Spleen (tissue), 11 donors: Measurements from ENCODE around the gene TRIM10. TPM values are rescaled to one million over a fixed set of nuclear protein-coding genes. Genes with fewer than 3 reads are reported as not detected.

Experiments used
- DNase-seq: peaks from one replicate; pipeline ENCODE4 v3.0.0-alpha.2; 2020
- H3K27ac ChIP-seq, 8 donors: fragments of 200-600 bp; sonication (generic) in 7 of 8; 1 replicate in 4 of 8; 2 replicates in 4 of 8; pipeline versions ENCODE4 v1.5.0 to v1.8.0; 2016 to 2021; ENCODE audit warnings: inconsistent platforms in 4 of 8, mild to moderate bottlenecking in 4 of 8, moderate library complexity in 1 of 8
- H3K27me3 ChIP-seq, 7 donors: fragments of 200-600 bp; sonication (generic) in 6 of 7; replicated peaks in 1 of 7; 1 replicate in 4 of 7; 2 replicates in 3 of 7; pipeline versions ENCODE4 v1.5.0 to v1.8.0; 2016 to 2021; ENCODE audit warnings: inconsistent platforms in 3 of 7, mild to moderate bottlenecking in 1 of 7
- H3K36me3 ChIP-seq, 6 donors: fragments of 200-600 bp; sonication (generic) in 5 of 6; 1 replicate in 4 of 6; 2 replicates in 2 of 6; pipeline versions ENCODE4 v1.5.0 to v1.8.0; 2016 to 2021; ENCODE audit warnings: inconsistent platforms in 2 of 6
- H3K4me1 ChIP-seq, 6 donors: fragments of 200-600 bp; sonication (generic) in 5 of 6; 1 replicate in 3 of 6; 2 replicates in 3 of 6; pipeline versions ENCODE4 v1.5.0 to v1.8.0; 2016 to 2021; ENCODE audit warnings: inconsistent platforms in 3 of 6
- H3K4me3 ChIP-seq, 8 donors: fragments of 200-600 bp; sonication (generic) in 7 of 8; 1 replicate in 4 of 8; 2 replicates in 4 of 8; pipeline versions ENCODE4 v1.5.0 to v1.8.0; 2016 to 2021; ENCODE audit warnings: inconsistent platforms in 4 of 8, mild to moderate bottlenecking in 4 of 8, moderate library complexity in 2 of 8
- H3K9me3 ChIP-seq, 8 donors: fragments of 200-600 bp; sonication (generic) in 7 of 8; 1 replicate in 4 of 8; 2 replicates in 4 of 8; pipeline versions ENCODE4 v1.5.0 to v1.8.0; 2016 to 2021; ENCODE audit warnings: inconsistent platforms in 4 of 8
- POLR2A ChIP-seq, 3 donors: fragments of 450-650 bp; IDR thresholded peaks; one replicate each; pipeline ENCODE4 v1.5.1; 2017; ENCODE audit warnings: antibody characterized with exemption in 3 of 3, mild to moderate bottlenecking in 1 of 3
- POLR2AphosphoS5 ChIP-seq, 3 donors: sonication (generic); formaldehyde crosslinking; IDR thresholded peaks; one replicate each; pipeline ENCODE4 v1.5.1; 2017; ENCODE audit warnings: antibody characterized with exemption in 3 of 3
- WGBS, 5 donors: extraction: QIAGEN DNeasy Blood & Tissue Kit in 3 of 5; methylation state at CpG; one replicate each; pipeline versions ENCODE4 v1.1.5 to v1.1.7; 2013 to 2018; 5-methylcytosine and 5-hydroxymethylcytosine counted together
- intact Hi-C: fragments of 100-400 bp; cut with DNase I; formaldehyde crosslinking; loops from one replicate; pipeline ENCODE4 v1.15.0; 2023; ENCODE audit warnings: low total_unique reads
- polyA plus RNA-seq, 3 donors: library from polyadenylated mRNA; stranded (reverse); fragments of 200-250 nt; gene quantifications; one replicate each; pipeline ENCODE4 v1.2.1, GENCODE V29; 2013
- total RNA-seq, 7 donors: library from RNA; depleted of rRNA in 3 of 7; stranded (reverse); fragments of >200 nt in 3 of 7; fragmentation: NEBNext Ultra II Directional in 4 of 7; extraction: Animal tissue kit (Norgen Biotek cat#: 25700) in 4 of 7; gene quantifications; one replicate each; pipeline versions ENCODE4 v1.1.0 to v1.2.1, GENCODE V29; 2016 to 2021
- TF ChIP-seq, protein P1 (sequence below), 11 experiments: fragments of 200-600 bp in 7 of 11; fragments of 450-650 bp in 4 of 11; sonication (generic) in 4 of 11; IDR thresholded peaks in 8 of 11; conservative IDR thresholded peaks in 3 of 11; 1 replicate in 7 of 11; 2 replicates in 4 of 11; pipeline versions ENCODE4 v1.4.0 to v1.8.0; 2016 to 2021; ENCODE audit warnings: antibody characterized with exemption in 11 of 11, inconsistent platforms in 4 of 11, mild to moderate bottlenecking in 1 of 11
- donor health status: healthy with polysubstance abuse.
- donor health status: DM: no; HTN: no; CAD: no; lungs with moderate emphysema.
- donor health status: DM: no; HTN: no; CAD: no.
- donor health status: Bipolar disorder and iron deficiency.
- donor health status: healthy.
- donor health status: DM: no; HTN: no; CAD: no.
- donor health status: DM: yes; HTN: yes; CAD: no.

The TRIM10 gene
- total and polyA plus RNA-seq, 10 donors: 0.06 to 4.9 (median 1.1) TPM; not detected in 2

GRCh38 chr6:30154061-30154460 is 7.0 kb downstream of the TRIM10 start:
- Histone ChIP-seq H3K4me3 (no peak overlapping the region), H3K4me1 (peaks cover 0 to 28% (median 12%) of the 10 kb centered on the region in 6 donors), H3K27me3 (peaks cover 0 to 14% (median 0%) of the 10 kb centered on the region in 7 donors), H3K9me3 (no peaks in the 10 kb centered on the region), H3K36me3 (no peaks in the 10 kb centered on the region), H3K27ac (no peak overlapping the region)
- intact Hi-C loops: no loop called here
- DNase-seq: no peak
- WGBS, 5 donors: 90 to 94% (median 92%) methylated on average over 16 to 17 of the region's 17 CpGs
- TF ChIP-seq POLR2A (IDR thresholded peaks at IDR 0.05) (no peak), POLR2AphosphoS5 (IDR thresholded peaks at IDR 0.05) (no peak)
- TF ChIP-seq, protein P1, sequence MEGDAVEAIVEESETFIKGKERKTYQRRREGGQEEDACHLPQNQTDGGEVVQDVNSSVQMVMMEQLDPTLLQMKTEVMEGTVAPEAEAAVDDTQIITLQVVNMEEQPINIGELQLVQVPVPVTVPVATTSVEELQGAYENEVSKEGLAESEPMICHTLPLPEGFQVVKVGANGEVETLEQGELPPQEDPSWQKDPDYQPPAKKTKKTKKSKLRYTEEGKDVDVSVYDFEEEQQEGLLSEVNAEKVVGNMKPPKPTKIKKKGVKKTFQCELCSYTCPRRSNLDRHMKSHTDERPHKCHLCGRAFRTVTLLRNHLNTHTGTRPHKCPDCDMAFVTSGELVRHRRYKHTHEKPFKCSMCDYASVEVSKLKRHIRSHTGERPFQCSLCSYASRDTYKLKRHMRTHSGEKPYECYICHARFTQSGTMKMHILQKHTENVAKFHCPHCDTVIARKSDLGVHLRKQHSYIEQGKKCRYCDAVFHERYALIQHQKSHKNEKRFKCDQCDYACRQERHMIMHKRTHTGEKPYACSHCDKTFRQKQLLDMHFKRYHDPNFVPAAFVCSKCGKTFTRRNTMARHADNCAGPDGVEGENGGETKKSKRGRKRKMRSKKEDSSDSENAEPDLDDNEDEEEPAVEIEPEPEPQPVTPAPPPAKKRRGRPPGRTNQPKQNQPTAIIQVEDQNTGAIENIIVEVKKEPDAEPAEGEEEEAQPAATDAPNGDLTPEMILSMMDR (IDR thresholded peaks at IDR 0.05 in 8 of 11, conservative IDR thresholded peaks at IDR 0.05 in 3 of 11): no peak

GRCh38 chr6:30152910-30153610 is 8.0 kb downstream of the TRIM10 start:
- intact Hi-C loops: no loop called here
- no peaks in the 10 kb centered on the region for H3K36me3 ChIP-seq
- H3K9me3 ChIP-seq: no peaks in the 10 kb centered on the region
- WGBS, 5 donors: 43 to 64% (median 56%) methylated on average over 3 of the region's 3 CpGs
- TF ChIP-seq POLR2AphosphoS5 (IDR thresholded peaks at IDR 0.05) (no peak), POLR2A (IDR thresholded peaks at IDR 0.05) (no peak)
- TF ChIP-seq, protein P1 (IDR thresholded peaks at IDR 0.05 in 8 of 11, conservative IDR thresholded peaks at IDR 0.05 in 3 of 11): no peak
- H3K4me1 ChIP-seq: peaks cover 0 to 28% (median 12%) of the 10 kb centered on the region in 6 donors
- H3K27me3 ChIP-seq: peaks cover 0 to 14% (median 0%) of the 10 kb centered on the region in 7 donors
- DNase-seq: no peak
- no peak overlapping the region for H3K4me3 ChIP-seq
- no peak overlapping the region for H3K27ac ChIP-seq

GRCh38 chr6:30152016-30152673 is 8.9 kb downstream of the TRIM10 start:
- peaks cover 0 to 27% (median 12%) of the 10 kb centered on the region in 6 donors for H3K4me1 ChIP-seq
- DNase-seq: no peak
- H3K36me3 ChIP-seq: no peaks in the 10 kb centered on the region
- TF ChIP-seq, protein P1 (IDR thresholded peaks at IDR 0.05 in 8 of 11, conservative IDR thresholded peaks at IDR 0.05 in 3 of 11): no peak
- TF ChIP-seq POLR2AphosphoS5 (IDR thresholded peaks at IDR 0.05) (no peak), POLR2A (IDR thresholded peaks at IDR 0.05) (no peak)
- peaks cover 0 to 14% (median 3%) of the 10 kb centered on the region in 7 donors for H3K27me3 ChIP-seq
- H3K27ac ChIP-seq: no peak overlapping the region
- WGBS, 5 donors: 64 to 87% (median 69%) methylated on average over 4 of the region's 4 CpGs
- intact Hi-C loops: no loop called here
- no peak overlapping the region for H3K4me3 ChIP-seq
- no peaks in the 10 kb centered on the region for H3K9me3 ChIP-seq

GRCh38 chr6:30151580-30151979 is 9.4 kb downstream of the TRIM10 start:
- intact Hi-C loops: no loop called here
- Histone ChIP-seq H3K36me3 (no peaks in the 10 kb centered on the region), H3K9me3 (no peaks in the 10 kb centered on the region), H3K4me3 (no peak overlapping the region), H3K27ac (no peak overlapping the region), H3K4me1 (peaks cover 0 to 22% (median 9%) of the 10 kb centered on the region in 6 donors), H3K27me3 (peaks cover 0 to 19% (median 0%) of the 10 kb centered on the region in 7 donors)
- TF ChIP-seq, protein P1 (IDR thresholded peaks at IDR 0.05 in 8 of 11, conservative IDR thresholded peaks at IDR 0.05 in 3 of 11): no peak
- TF ChIP-seq POLR2A (IDR thresholded peaks at IDR 0.05): no peak
- TF ChIP-seq POLR2AphosphoS5 (IDR thresholded peaks at IDR 0.05): no peak
- DNase-seq: no peak
- WGBS, 5 donors: 21 to 43% (median 23%) methylated on average over 3 of the region's 3 CpGs
